HG03558 (cell line): ENCODE data around the gene ERFE.

Experiments
- ATAC-seq: cut with Tn5 transposase; IDR thresholded peaks from one replicate; pipeline ENCODE4 v1.9.1; 2021; ENCODE audit warnings: moderate number of reproducible peaks; ENCODE audit not compliant: unreplicated experiment; ENCODE audit errors: extremely low read depth

ERFE gene

GRCh38 chr2:238152771-238153688 is 5.7 kb upstream of the ERFE start:
- ATAC-seq: no peak

- no peak for ATAC-seq
Observed at GRCh38 chr2:238154570-238154969, 4.2 kb upstream of the ERFE start.

- no peak for ATAC-seq
Observed at GRCh38 chr2:238155051-238155760, 3.6 kb upstream of the ERFE start.

GRCh38 chr2:238155761-238156694 is 2.7 kb upstream of the ERFE start:
- no peak for ATAC-seq

- ATAC-seq: no peak
Observed at GRCh38 chr2:238157506-238158017, 1.2 kb upstream of the ERFE start.

- ATAC-seq: no peak
Observed at GRCh38 chr2:238158018-238158508, 707 bp upstream of the ERFE start.

GRCh38 chr2:238159071-238159539 is 335 bp downstream of the ERFE start:
- no peak for ATAC-seq

- no peak for ATAC-seq
Observed at GRCh38 chr2:238159661-238160205, 963 bp downstream of the ERFE start.

GRCh38 chr2:238160206-238161129 is 1.7 kb downstream of the ERFE start:
- ATAC-seq: no peak

GRCh38 chr2:238161291-238162051 is 2.7 kb downstream of the ERFE start:
- ATAC-seq: no peak

- ATAC-seq: no peak
Observed at GRCh38 chr2:238162251-238162845, 3.6 kb downstream of the ERFE start.

- ATAC-seq: no peak
Observed at GRCh38 chr2:238162846-238163441, 4.2 kb downstream of the ERFE start.

GRCh38 chr2:238163481-238164198 is 4.9 kb downstream of the ERFE start:
- no peak for ATAC-seq

- no peak for ATAC-seq
Observed at GRCh38 chr2:238164906-238165287, 6.1 kb downstream of the ERFE start.

- ATAC-seq: no peak
Observed at GRCh38 chr2:238165288-238165921, 6.6 kb downstream of the ERFE start.
